ENCODE measurements around the gene IGSF23. TPM values are rescaled to one million over a fixed set of nuclear protein-coding genes. Genes with fewer than 3 reads are reported as not detected.

The IGSF23 gene
- total RNA-seq, 2 experiments from 2014 or later = not detected

GRCh38 chr19:44646049-44646416 is 32.7 kb downstream of the IGSF23 start:
- H3K4me3 Mint-ChIP-seq = no peak overlapping the region
- peaks cover 10% of the 10 kb centered on the region for H3K27me3 Mint-ChIP-seq (ENCODE audit: low read depth)
- DNase-seq (no peak), ATAC-seq (no peak)
- POLR2A ChIA-PET = no interaction called here
- no peaks in the 10 kb centered on the region for H3K9me3 Mint-ChIP-seq (ENCODE audit: insufficient read depth)
- peaks cover 1% of the 10 kb centered on the region for H3K4me1 Mint-ChIP-seq (ENCODE audit: low read depth)
- H3K36me3 Mint-ChIP-seq (ENCODE audit: low read depth) = no peaks in the 10 kb centered on the region
- H3K27ac Mint-ChIP-seq = no peak overlapping the region
- CTCF ChIA-PET = interaction anchor here (1.3 kb wide), 1 partner anchor 9 kb away, joined by 3 read pairs; no protein-coding TSS in a partner anchor

DNA sequence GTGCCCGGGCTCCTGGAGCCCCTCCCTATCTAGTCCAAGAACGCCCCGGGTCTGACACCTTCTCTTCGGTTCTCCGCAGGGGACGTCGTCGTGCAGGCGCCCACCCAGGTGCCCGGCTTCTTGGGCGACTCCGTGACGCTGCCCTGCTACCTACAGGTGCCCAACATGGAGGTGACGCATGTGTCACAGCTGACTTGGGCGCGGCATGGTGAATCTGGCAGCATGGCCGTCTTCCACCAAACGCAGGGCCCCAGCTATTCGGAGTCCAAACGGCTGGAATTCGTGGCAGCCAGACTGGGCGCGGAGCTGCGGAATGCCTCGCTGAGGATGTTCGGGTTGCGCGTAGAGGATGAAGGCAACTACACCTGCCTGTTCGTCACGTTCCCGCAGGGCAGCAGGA is 33.8 kb downstream of the IGSF23 start:
- Mint-ChIP-seq H3K4me1 (ENCODE audit: low read depth) (peaks cover 1% of the 10 kb centered on the region), H3K4me3 (no peak overlapping the region), H3K27ac (no peak overlapping the region), H3K9me3 (ENCODE audit: insufficient read depth) (no peaks in the 10 kb centered on the region), H3K36me3 (ENCODE audit: low read depth) (peaks cover 3% of the 10 kb centered on the region), H3K27me3 (ENCODE audit: low read depth) (peaks cover 4% of the 10 kb centered on the region)
- ChIA-PET CTCF (no interaction called here), POLR2A (no interaction called here)
- DNase-seq (no peak), ATAC-seq (no peak)

DNA sequence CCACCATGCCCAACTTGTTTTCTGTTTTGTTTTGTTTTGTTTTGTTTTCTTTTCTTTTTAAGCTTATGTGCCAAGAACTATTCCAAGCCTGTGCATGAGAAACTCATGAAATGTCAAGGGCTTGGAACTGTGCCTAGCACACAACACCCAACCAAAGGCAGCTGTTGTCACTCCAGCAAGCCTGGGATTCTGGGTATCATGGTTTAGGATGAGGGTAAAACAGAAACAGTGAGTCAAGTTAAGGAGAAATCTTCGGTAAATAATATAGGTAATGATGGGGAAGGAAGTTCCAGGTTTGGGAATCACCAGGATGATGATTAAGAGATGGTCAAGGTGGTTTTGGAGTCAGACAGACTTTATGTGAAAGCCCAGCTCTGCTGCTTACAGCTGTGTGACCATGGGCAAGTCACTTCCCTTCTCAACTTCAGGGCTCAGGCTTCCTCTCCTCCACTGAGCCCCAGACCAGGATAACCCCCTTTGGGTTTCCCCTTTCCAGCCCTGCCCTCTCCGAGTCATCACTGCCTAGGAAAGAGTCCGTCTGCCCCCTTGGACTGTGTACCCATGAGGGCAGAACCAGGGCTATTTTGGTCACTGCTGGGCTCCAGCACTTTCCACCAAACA is 35.4 kb downstream of the IGSF23 start:
- DNase-seq (no peak), ATAC-seq (no peak)
- Mint-ChIP-seq H3K36me3 (ENCODE audit: low read depth) (peaks cover 3% of the 10 kb centered on the region), H3K9me3 (ENCODE audit: insufficient read depth) (no peaks in the 10 kb centered on the region), H3K27ac (no peak overlapping the region), H3K4me3 (no peak overlapping the region), H3K27me3 (ENCODE audit: low read depth) (no peaks in the 10 kb centered on the region), H3K4me1 (ENCODE audit: low read depth) (peaks cover 1% of the 10 kb centered on the region)
- POLR2A ChIA-PET = no interaction called here
- CTCF ChIA-PET = interaction anchor here (1.0 to 1.1 kb wide), 3 partner anchors 14 to 122 kb away, joined by 3 to 4 read pairs (median 3); no protein-coding TSS in a partner anchor

DNA sequence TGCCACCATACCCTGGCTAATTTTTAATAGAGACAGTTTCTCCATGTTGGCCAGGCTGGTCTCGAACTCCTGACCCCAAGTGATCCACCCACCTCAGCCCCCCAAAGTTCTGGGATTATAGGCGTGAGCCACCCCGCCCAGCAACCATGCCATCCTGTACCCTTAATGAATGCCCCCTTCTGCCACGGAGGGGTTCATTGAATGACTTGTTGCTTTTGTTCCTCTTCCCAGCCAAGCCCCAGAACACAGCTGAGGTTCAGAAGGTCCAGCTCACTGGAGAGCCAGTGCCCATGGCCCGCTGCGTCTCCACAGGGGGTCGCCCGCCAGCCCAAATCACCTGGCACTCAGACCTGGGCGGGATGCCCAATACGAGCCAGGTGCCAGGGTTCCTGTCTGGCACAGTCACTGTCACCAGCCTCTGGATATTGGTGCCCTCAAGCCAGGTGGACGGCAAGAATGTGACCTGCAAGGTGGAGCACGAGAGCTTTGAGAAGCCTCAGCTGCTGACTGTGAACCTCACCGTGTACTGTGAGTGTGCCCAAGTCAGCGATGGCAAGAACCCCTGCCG is 36.3 kb downstream of the IGSF23 start:
- POLR2A ChIA-PET = no interaction called here
- Mint-ChIP-seq H3K9me3 (ENCODE audit: insufficient read depth) (no peaks in the 10 kb centered on the region), H3K27me3 (ENCODE audit: low read depth) (no peaks in the 10 kb centered on the region), H3K36me3 (ENCODE audit: low read depth) (peaks cover 3% of the 10 kb centered on the region), H3K4me1 (ENCODE audit: low read depth) (peaks cover 4% of the 10 kb centered on the region), H3K4me3 (no peak overlapping the region), H3K27ac (no peak overlapping the region)
- DNase-seq (no peak), ATAC-seq (no peak)
- CTCF ChIA-PET = no interaction called here

- H3K36me3 Mint-ChIP-seq (ENCODE audit: low read depth) = peaks cover 3% of the 10 kb centered on the region
- H3K4me3 Mint-ChIP-seq = no peak overlapping the region
- H3K27me3 Mint-ChIP-seq (ENCODE audit: low read depth) = no peaks in the 10 kb centered on the region
- no peak for DNase-seq
- ATAC-seq = no peak
- H3K9me3 Mint-ChIP-seq (ENCODE audit: insufficient read depth) = no peaks in the 10 kb centered on the region
- ChIA-PET POLR2A (no interaction called here), CTCF (interaction anchor here (1.4 to 6.2 kb wide), 4 partner anchors 19 to 118 kb away, joined by 3 to 53 read pairs (median 22); no protein-coding TSS in a partner anchor)
- H3K27ac Mint-ChIP-seq = no peak overlapping the region
- H3K4me1 Mint-ChIP-seq (ENCODE audit: low read depth) = peaks cover 6% of the 10 kb centered on the region
These were observed 40.0 kb downstream of the IGSF23 start for GRCh38 chr19:44653343-44653742.

DNA sequence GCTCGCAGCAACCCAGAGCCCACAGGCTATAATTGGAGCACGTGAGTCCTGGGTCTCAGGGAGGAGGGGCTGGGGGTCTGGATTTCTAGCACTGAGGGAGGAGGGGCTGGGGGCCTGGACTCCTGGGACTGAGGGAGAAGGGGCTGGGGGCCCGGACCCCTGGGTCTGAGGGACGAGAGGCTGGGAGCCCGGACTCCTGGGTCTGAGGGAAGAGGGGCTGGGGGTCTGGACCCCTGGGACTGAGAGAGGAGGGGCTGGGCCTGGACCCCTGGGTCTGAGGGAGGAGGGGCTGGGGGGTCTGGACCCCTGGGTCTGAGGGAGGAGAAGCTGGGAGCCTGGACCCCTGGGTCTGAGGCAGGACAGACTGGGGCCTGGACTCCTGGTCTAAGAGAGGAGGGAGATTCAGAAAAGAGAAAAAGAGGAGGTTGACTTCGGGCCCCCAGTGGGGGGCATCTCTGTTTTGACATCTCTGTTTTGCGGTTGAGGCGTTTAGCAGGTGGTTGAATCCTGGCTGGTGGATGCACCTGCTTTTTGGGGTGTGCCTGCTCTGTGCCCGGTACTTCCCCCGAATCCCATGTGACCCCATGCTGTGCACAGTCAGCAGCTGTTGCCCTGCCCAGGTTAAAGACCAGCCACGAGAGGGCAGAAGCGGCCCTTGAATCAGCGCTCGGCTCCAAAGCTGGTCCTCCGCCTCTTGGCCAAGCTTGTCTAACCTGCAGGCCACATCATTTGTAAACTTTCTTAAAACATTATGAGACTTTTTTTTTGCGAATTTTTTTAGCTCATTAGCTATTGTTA is 40.8 kb downstream of the IGSF23 start:
- DNase-seq (peak; percentile 82), ATAC-seq (peak; percentile 90)
- H3K27ac Mint-ChIP-seq = no peak overlapping the region
- H3K36me3 Mint-ChIP-seq (ENCODE audit: low read depth) = peaks cover 3% of the 10 kb centered on the region
- H3K4me3 Mint-ChIP-seq = no peak overlapping the region
- POLR2A ChIA-PET = interaction anchor here (0.5 kb wide), 1 partner anchor 52 kb away, joined by 3 read pairs; no protein-coding TSS in a partner anchor
- CTCF ChIA-PET = interaction anchor here (0.6 to 6.2 kb wide), 23 partner anchors 9 to 424 kb away, joined by 3 to 53 read pairs (median 4); partner anchors contain the start of genes GEMIN7, NECTIN2 and PVR
- no peaks in the 10 kb centered on the region for H3K27me3 Mint-ChIP-seq (ENCODE audit: low read depth)
- no peaks in the 10 kb centered on the region for H3K9me3 Mint-ChIP-seq (ENCODE audit: insufficient read depth)
- peaks cover 6% of the 10 kb centered on the region for H3K4me1 Mint-ChIP-seq (ENCODE audit: low read depth)

- Mint-ChIP-seq H3K9me3 (ENCODE audit: insufficient read depth) (no peaks in the 10 kb centered on the region), H3K27ac (no peak overlapping the region), H3K36me3 (ENCODE audit: low read depth) (no peaks in the 10 kb centered on the region), H3K4me1 (ENCODE audit: low read depth) (peaks cover 6% of the 10 kb centered on the region), H3K27me3 (ENCODE audit: low read depth) (no peaks in the 10 kb centered on the region), H3K4me3 (no peak overlapping the region)
- peak; percentile 64 for ATAC-seq
- DNase-seq = peak; percentile 76
- ChIA-PET POLR2A (interaction anchor here (0.7 kb wide), 1 partner anchor 32 kb away, joined by 3 read pairs; no protein-coding TSS in a partner anchor), CTCF (interaction anchor here (0.6 to 6.2 kb wide), 23 partner anchors 9 to 903 kb away, joined by 3 to 53 read pairs (median 4); partner anchors contain the start of genes PVR and SMG9)
These were observed 44.0 kb downstream of the IGSF23 start for GRCh38 chr19:44657211-44657921.

- H3K9me3 Mint-ChIP-seq (ENCODE audit: insufficient read depth) = no peaks in the 10 kb centered on the region
- CTCF ChIA-PET = interaction anchor here (0.6 to 6.2 kb wide), 7 partner anchors 9 to 126 kb away, joined by 3 to 53 read pairs (median 10); no protein-coding TSS in a partner anchor
- H3K36me3 Mint-ChIP-seq (ENCODE audit: low read depth) = no peaks in the 10 kb centered on the region
- H3K27me3 Mint-ChIP-seq (ENCODE audit: low read depth) = no peaks in the 10 kb centered on the region
- no peak overlapping the region for H3K27ac Mint-ChIP-seq
- no peak overlapping the region for H3K4me3 Mint-ChIP-seq
- ATAC-seq = no peak
- H3K4me1 Mint-ChIP-seq (ENCODE audit: low read depth) = peaks cover 6% of the 10 kb centered on the region
- DNase-seq = no peak
- POLR2A ChIA-PET = no interaction called here
These were observed 44.8 kb downstream of the IGSF23 start for GRCh38 chr19:44658069-44658733.

DNA sequence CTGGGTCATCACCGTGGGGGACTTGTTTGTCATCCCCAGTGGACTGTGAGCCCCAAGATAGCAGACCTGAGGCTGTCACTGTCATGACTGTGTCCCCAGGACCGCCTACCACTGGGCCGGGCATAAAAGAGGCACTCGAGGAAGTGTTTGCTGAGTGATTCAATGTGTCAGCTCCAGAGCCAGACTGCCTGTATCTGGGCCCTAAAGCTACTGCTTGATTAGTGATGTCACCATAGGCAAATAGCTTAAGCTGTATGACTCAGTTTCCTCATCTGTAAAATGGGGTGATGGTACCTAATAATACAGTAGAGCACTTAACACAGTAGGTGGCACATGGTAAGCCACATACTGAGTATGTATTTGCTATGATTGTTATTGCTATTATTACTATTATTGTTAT is 46.7 kb downstream of the IGSF23 start:
- ChIA-PET POLR2A (no interaction called here), CTCF (interaction anchor here (1.3 to 1.6 kb wide), 3 partner anchors 28 to 184 kb away, joined by 3 to 5 read pairs (median 4); no protein-coding TSS in a partner anchor)
- no peaks in the 10 kb centered on the region for H3K9me3 Mint-ChIP-seq (ENCODE audit: insufficient read depth)
- H3K4me3 Mint-ChIP-seq = no peak overlapping the region
- ATAC-seq (no peak), DNase-seq (no peak)
- no peaks in the 10 kb centered on the region for H3K4me1 Mint-ChIP-seq (ENCODE audit: low read depth)
- H3K36me3 Mint-ChIP-seq (ENCODE audit: low read depth) = no peaks in the 10 kb centered on the region
- no peak overlapping the region for H3K27ac Mint-ChIP-seq
- no peaks in the 10 kb centered on the region for H3K27me3 Mint-ChIP-seq (ENCODE audit: low read depth)

- CTCF ChIA-PET = interaction anchor here (1.4 to 1.6 kb wide), 3 partner anchors 63 to 183 kb away, joined by 4 to 5 read pairs (median 5); no protein-coding TSS in a partner anchor
- H3K4me1 Mint-ChIP-seq (ENCODE audit: low read depth) = no peaks in the 10 kb centered on the region
These were observed 47.8 kb downstream of the IGSF23 start for GRCh38 chr19:44661205-44661604.

DNA sequence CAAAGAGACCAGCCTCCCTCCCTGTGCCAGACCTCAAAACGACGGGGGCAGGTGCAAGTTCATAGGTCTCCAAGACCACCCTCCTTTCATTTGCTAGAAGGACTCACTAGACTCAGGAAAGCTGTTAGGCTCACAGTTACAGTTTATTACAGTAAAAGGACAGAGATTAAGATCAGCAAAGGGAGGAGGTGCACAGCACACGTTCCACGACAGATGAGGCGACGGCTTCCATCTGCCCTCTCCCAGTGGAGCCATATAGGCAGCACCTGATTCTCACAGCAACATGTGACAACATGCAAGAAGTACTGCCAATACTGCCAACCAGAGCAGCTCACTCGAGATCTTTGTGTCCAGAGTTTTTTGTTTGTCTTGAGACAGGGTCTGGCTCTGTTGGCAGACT is 48.5 kb downstream of the IGSF23 start:
- DNase-seq (no peak), ATAC-seq (no peak)
- Mint-ChIP-seq H3K4me1 (ENCODE audit: low read depth) (no peaks in the 10 kb centered on the region), H3K9me3 (ENCODE audit: insufficient read depth) (no peaks in the 10 kb centered on the region), H3K27ac (no peak overlapping the region), H3K36me3 (ENCODE audit: low read depth) (no peaks in the 10 kb centered on the region), H3K4me3 (no peak overlapping the region), H3K27me3 (ENCODE audit: low read depth) (no peaks in the 10 kb centered on the region)
- ChIA-PET CTCF (interaction anchor here (0.9 to 2.2 kb wide), 4 partner anchors 14 to 108 kb away, joined by 3 to 13 read pairs (median 6); no protein-coding TSS in a partner anchor), POLR2A (no interaction called here)

More at GRCh38 chr19:44661205-44661604, 47.8 kb downstream of the IGSF23 start:
- Mint-ChIP-seq H3K27ac (no peak overlapping the region), H3K4me3 (no peak overlapping the region), H3K36me3 (ENCODE audit: low read depth) (no peaks in the 10 kb centered on the region), H3K9me3 (ENCODE audit: insufficient read depth) (no peaks in the 10 kb centered on the region), H3K27me3 (ENCODE audit: low read depth) (no peaks in the 10 kb centered on the region)
- no peak for ATAC-seq
- POLR2A ChIA-PET = no interaction called here
- no peak for DNase-seq
